Muscle of leg (tissue), 16 donors: Measurements from ENCODE around the gene SORCS3. TPM values are rescaled to one million over a fixed set of nuclear protein-coding genes. Genes with fewer than 3 reads are reported as not detected.
A peak's percentile ranks its signal among the peaks of the same experiment; 100 is the strongest.

Experiments used
- DNase-seq: peaks from one replicate; pipeline ENCODE4 v3.0.0; 2013
- H3K27ac ChIP-seq: one replicate; pipeline ENCODE4 v1.5.1; 2013; ENCODE audit warnings: mild to moderate bottlenecking, low read length, control low read depth
- H3K27me3 ChIP-seq: one replicate; pipeline ENCODE4 v1.6.1; 2013; ENCODE audit warnings: low read length; ENCODE audit not compliant: control insufficient read depth, insufficient read depth
- H3K36me3 ChIP-seq: one replicate; pipeline ENCODE4 v1.6.1; 2013; ENCODE audit warnings: low read length; ENCODE audit not compliant: control insufficient read depth, insufficient read depth
- H3K4me1 ChIP-seq: one replicate; pipeline ENCODE4 v1.6.1; 2013; ENCODE audit warnings: low read length; ENCODE audit not compliant: control insufficient read depth, insufficient read depth
- H3K4me3 ChIP-seq: one replicate; pipeline ENCODE4 v1.5.1; 2013; ENCODE audit warnings: low read length, control low read depth
- H3K9me3 ChIP-seq: replicated peaks from 2 replicates; pipeline ENCODE4 v1.6.1; 2013; ENCODE audit warnings: low read depth, low read length; ENCODE audit not compliant: control insufficient read depth
- WGBS: methylation state at CpG from one replicate; pipeline ENCODE4 v1.1.5; 2013; ENCODE audit warnings: missing lambda C conversion rate; ENCODE audit not compliant: insufficient coverage; 5-methylcytosine and 5-hydroxymethylcytosine counted together
- long read RNA-seq, 11 donors: transcript quantifications; one replicate each; lab custom pipeline, GENCODE V29; 2026
- polyA plus RNA-seq, 8 donors: library from polyadenylated mRNA; unstranded; fragments of 120-200 nt; gene quantifications; one replicate each; pipeline versions ENCODE4 v1.2.1 to v1.2.3, GENCODE V29; 2013; ENCODE audit warnings: inconsistent platforms in 1 of 8, low replicate concordance in 1 of 8; ENCODE audit not compliant: insufficient read length in 8 of 8, insufficient read depth in 1 of 8
- total RNA-seq: library from RNA; stranded (reverse); fragments of 120-200 nt; gene quantifications from one replicate; pipeline ENCODE4 v1.2.4, GENCODE V29; 2013

SORCS3 gene
- total RNA-seq = 0.13 TPM
- polyA plus RNA-seq = under 1 TPM in 7 of 8 donors, not detected in 1; 0.03 to 0.36 (median 0.12) TPM
- long read RNA-seq, donor 1 = 0 reads
- long read RNA-seq, donor 2 = 0 reads
- long read RNA-seq, donor 3 = 0 reads
- long read RNA-seq, donor 4 = 0 reads
- long read RNA-seq, donor 5 = 0 reads
- long read RNA-seq, donor 6 = 0 reads
- long read RNA-seq, donor 7 = 0 reads
- long read RNA-seq, donor 8 = 0 reads
- long read RNA-seq, donor 9 = 0 reads
- long read RNA-seq, donor 10 = 0 reads
- long read RNA-seq, donor 11 = 0 reads

GRCh38 chr10:104641187-104641936 lies at the start of gene SORCS3:
Gene SORCS3, plus strand, starts transcription at chr10:104641290.
- Histone ChIP-seq H3K27me3 (peaks cover 73% of the 10 kb centered on the region), H3K27ac (no peak within 1 kb of the TSS), H3K4me1 (peaks cover 5% of the 10 kb centered on the region), H3K36me3 (no peaks in the 10 kb centered on the region), H3K4me3 (no peak within 1 kb of the TSS), H3K9me3 (no peaks in the 10 kb centered on the region)
- no peak for DNase-seq
- under 1% methylated on average over 89 of the region's 96 CpGs for WGBS

- no peaks in the 10 kb centered on the region for H3K36me3 ChIP-seq
- no peak overlapping the region for H3K4me3 ChIP-seq
- no peaks in the 10 kb centered on the region for H3K9me3 ChIP-seq
- no peak for DNase-seq
- WGBS = no CpG with 5 or more reads among the region's 3 CpGs
- no peaks in the 10 kb centered on the region for H3K27me3 ChIP-seq
- H3K27ac ChIP-seq = no peak overlapping the region
- H3K4me1 ChIP-seq = no peaks in the 10 kb centered on the region
These were observed 49.6 kb upstream of the SORCS3 start for GRCh38 chr10:104591441-104591840.

- no peak for DNase-seq
- Histone ChIP-seq H3K27me3 (no peaks in the 10 kb centered on the region), H3K27ac (no peak overlapping the region), H3K36me3 (no peaks in the 10 kb centered on the region), H3K4me3 (no peak overlapping the region), H3K4me1 (no peaks in the 10 kb centered on the region), H3K9me3 (no peaks in the 10 kb centered on the region)
- WGBS = no CpG with 5 or more reads among the region's 1 CpG
These were observed 39.9 kb upstream of the SORCS3 start for GRCh38 chr10:104601166-104601565.

GRCh38 chr10:104608091-104608828 lies 32.8 kb upstream of the SORCS3 start:
- no peaks in the 10 kb centered on the region for H3K4me1 ChIP-seq
- no peaks in the 10 kb centered on the region for H3K9me3 ChIP-seq
- H3K27ac ChIP-seq = no peak overlapping the region
- H3K36me3 ChIP-seq = no peaks in the 10 kb centered on the region
- H3K4me3 ChIP-seq = no peak overlapping the region
- H3K27me3 ChIP-seq = no peaks in the 10 kb centered on the region
- DNase-seq = peak; percentile 39
- WGBS = 58% methylated on average over 5 of the region's 7 CpGs

- WGBS = no CpG with 5 or more reads among the region's 6 CpGs
- H3K27me3 ChIP-seq = no peaks in the 10 kb centered on the region
- H3K9me3 ChIP-seq = no peaks in the 10 kb centered on the region
- no peak overlapping the region for H3K4me3 ChIP-seq
- no peaks in the 10 kb centered on the region for H3K36me3 ChIP-seq
- DNase-seq = no peak
- no peak overlapping the region for H3K27ac ChIP-seq
- no peaks in the 10 kb centered on the region for H3K4me1 ChIP-seq
These were observed 28.4 kb upstream of the SORCS3 start for GRCh38 chr10:104612571-104613205.

GRCh38 chr10:104613406-104613805 lies 27.7 kb upstream of the SORCS3 start:
- Histone ChIP-seq H3K9me3 (no peaks in the 10 kb centered on the region), H3K27me3 (no peaks in the 10 kb centered on the region), H3K4me1 (no peaks in the 10 kb centered on the region), H3K4me3 (no peak overlapping the region), H3K36me3 (no peaks in the 10 kb centered on the region), H3K27ac (no peak overlapping the region)
- no CpG with 5 or more reads among the region's 2 CpGs for WGBS
- peak; percentile 53 for DNase-seq

- no peaks in the 10 kb centered on the region for H3K27me3 ChIP-seq
- no peaks in the 10 kb centered on the region for H3K4me1 ChIP-seq
- H3K9me3 ChIP-seq = no peaks in the 10 kb centered on the region
- no peak overlapping the region for H3K27ac ChIP-seq
- H3K4me3 ChIP-seq = no peak overlapping the region
- WGBS = 73% methylated on average over 5 of the region's 6 CpGs
- no peak for DNase-seq
- H3K36me3 ChIP-seq = no peaks in the 10 kb centered on the region
These were observed 26.8 kb upstream of the SORCS3 start for GRCh38 chr10:104614245-104614831.

GRCh38 chr10:104615136-104615535 lies 26.0 kb upstream of the SORCS3 start:
- no peaks in the 10 kb centered on the region for H3K27me3 ChIP-seq

GRCh38 chr10:104617831-104618230 lies 23.3 kb upstream of the SORCS3 start:
- H3K4me1 ChIP-seq = no peaks in the 10 kb centered on the region
- no peak overlapping the region for H3K27ac ChIP-seq
- no CpG with 5 or more reads among the region's 2 CpGs for WGBS
- H3K36me3 ChIP-seq = no peaks in the 10 kb centered on the region
- peaks cover 2% of the 10 kb centered on the region for H3K27me3 ChIP-seq
- no peaks in the 10 kb centered on the region for H3K9me3 ChIP-seq
- DNase-seq = no peak
- no peak overlapping the region for H3K4me3 ChIP-seq

More at GRCh38 chr10:104615136-104615535, 26.0 kb upstream of the SORCS3 start:
- no peaks in the 10 kb centered on the region for H3K36me3 ChIP-seq
- H3K27ac ChIP-seq = no peak overlapping the region
- H3K4me3 ChIP-seq = no peak overlapping the region
- no peaks in the 10 kb centered on the region for H3K4me1 ChIP-seq
- no peak for DNase-seq
- no peaks in the 10 kb centered on the region for H3K9me3 ChIP-seq
- no CpG with 5 or more reads among the region's 2 CpGs for WGBS
